ENCODE results near the gene ELAVL3. TPM values are rescaled to one million over a fixed set of nuclear protein-coding genes. Genes with fewer than 3 reads are reported as not detected.
"Not testable (repeated sequence)": the region's sequence is repeated elsewhere in the genome, so short reads cannot be mapped to it uniquely, and the experiment has no call there.

ELAVL3 gene
- total and polyA plus RNA-seq, 2 of the 8 experiments (the other 6 are each of a cell fraction or from before 2014, with no cell fraction given), result 0.80 to 1.0 TPM

DNA sequence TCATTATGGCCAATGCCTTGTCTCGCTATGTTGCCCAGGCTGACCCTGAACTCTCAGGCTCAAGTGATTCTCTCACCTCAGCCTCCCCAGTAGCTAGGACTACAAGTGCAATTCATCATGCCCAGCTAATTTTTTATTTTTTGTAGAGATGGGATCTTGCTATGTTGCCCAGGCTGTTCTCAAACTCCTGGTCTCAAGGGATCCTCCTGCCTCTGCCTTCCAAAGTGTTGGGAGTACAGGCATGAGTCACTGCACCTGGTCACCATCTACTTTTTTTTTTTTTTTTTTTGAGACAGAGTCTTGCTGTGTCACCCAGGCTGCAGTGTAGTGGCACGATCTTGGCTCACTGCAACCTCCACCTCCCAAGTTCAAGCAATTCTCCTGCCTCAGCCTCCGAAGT, 5.5 kb downstream of the ELAVL3 start:
- H3K4me3 ChIP-seq (ENCODE audit: extremely low read depth in 1 of 4, insufficient read depth in 2 of 4, low read depth in 3 of 4, low read length in 4 of 4); H3K27ac ChIP-seq (ENCODE audit: low read depth, low read length); H4K5ac ChIP-seq (ENCODE audit: insufficient read length, low read depth, low read length); H3K9me3 ChIP-seq (ENCODE audit: insufficient read depth in 2 of 2, low read depth in 1 of 2, low read length in 1 of 2); H3K9ac ChIP-seq (replicated peaks in 1 of 4; ENCODE audit: extremely low read depth in 1 of 4, low read depth in 3 of 4, low read length in 3 of 4); H3K14ac ChIP-seq (ENCODE audit: insufficient read length); H3K56ac ChIP-seq (replicated peaks; ENCODE audit: insufficient read length, low read depth, low read length); DNase-seq (ENCODE audit: low read depth in 1 of 2, low spot score in 2 of 2); H3K79me1 ChIP-seq (ENCODE audit: low read depth, low read length); H3K79me2 ChIP-seq (ENCODE audit: control insufficient read depth in 1 of 2, insufficient read depth in 2 of 2, low read length in 2 of 2); H3K23ac ChIP-seq (ENCODE audit: insufficient read length); H2BK12ac ChIP-seq (ENCODE audit: low read depth, low read length); H2AFZ ChIP-seq (ENCODE audit: low read length); POLR2A ChIA-PET (ENCODE audit: partially characterized antibody); FAIRE-seq; H3K23me2 ChIP-seq (ENCODE audit: low read depth, low read length); H2BK120ac ChIP-seq (replicated peaks; ENCODE audit: low read depth, low read length); H2BK15ac ChIP-seq (ENCODE audit: low read length); H3K4ac ChIP-seq (replicated peaks; ENCODE audit: insufficient read length, low read depth, low read length); H4K20me1 ChIP-seq (replicated peaks in 1 of 2; ENCODE audit: control insufficient read depth in 1 of 2, insufficient read depth in 2 of 2, low read length in 2 of 2); H3K36me3 ChIP-seq (ENCODE audit: control insufficient read depth in 2 of 4, insufficient read depth in 4 of 4, low read length in 3 of 4); H4K8ac ChIP-seq (ENCODE audit: extremely low read depth, insufficient read depth, low read length); H4K91ac ChIP-seq (replicated peaks; ENCODE audit: insufficient read length, low read length); H3K4me1 ChIP-seq (replicated peaks in 1 of 4; ENCODE audit: control insufficient read depth in 3 of 4, insufficient read depth in 4 of 4, low read length in 3 of 4); H2AK5ac ChIP-seq (ENCODE audit: low read depth, low read length); H3K27me3 ChIP-seq (replicated peaks in 1 of 4; ENCODE audit: control insufficient read depth in 3 of 4, extremely low read depth in 1 of 4, insufficient read depth in 3 of 4, low read length in 3 of 4); H3K18ac ChIP-seq (ENCODE audit: extremely low read depth, low read length); H2BK20ac ChIP-seq (ENCODE audit: low read length); H3K4me2 ChIP-seq (ENCODE audit: insufficient read depth in 1 of 2, low read depth in 2 of 2, low read length in 2 of 2); H2BK5ac ChIP-seq (ENCODE audit: low read depth, low read length): not testable (repeated sequence)
- CTCF ChIA-PET (ENCODE audit: partially characterized antibody), result interaction anchor here (1.1 to 1.2 kb wide), 2 partner anchors 12 to 28 kb away, joined by 4 read pairs; no protein-coding TSS in a partner anchor
- 84% methylated on average over 3 of the region's 3 CpGs; no CpG with 5 or more reads in 1 of the 2 experiments for whole genome bisulfite sequencing, 2 experiments (ENCODE audit: extremely low coverage in 1 of 2, insufficient coverage in 1 of 2, insufficient read length in 1 of 2, insufficient replicate concordance in 2 of 2, low coverage in 1 of 2, low lambda C conversion rate in 2 of 2, missing lambda C conversion rate in 1 of 2)
